NOMO-1 treated with DMSO at 0.1 percent for 48 hours (cell line): ENCODE data around the gene TSPEAR.

Source experiments
- DNase-seq: peaks from one replicate; lab custom pipeline; 2025; ENCODE audit not compliant: unreplicated experiment; lab: John Stamatoyannopoulos, UW

Gene TSPEAR

GRCh38 chr21:44475266-44475845, 236.0 kb downstream of the TSPEAR start:
- no peak for DNase-seq

GRCh38 chr21:44473915-44474555, 237.3 kb downstream of the TSPEAR start:
- DNase-seq, result no peak

GRCh38 chr21:44471996-44472395, 239.4 kb downstream of the TSPEAR start:
- DNase-seq, result no peak

- DNase-seq, result no peak
Measured at GRCh38 chr21:44471341-44471740, 240.0 kb downstream of the TSPEAR start.

- DNase-seq, result no peak
Measured at GRCh38 chr21:44467859-44468195, 243.5 kb downstream of the TSPEAR start.

GRCh38 chr21:44466996-44467858, 244.1 kb downstream of the TSPEAR start:
- no peak for DNase-seq

- no peak for DNase-seq
Measured at GRCh38 chr21:44466351-44466954, 244.9 kb downstream of the TSPEAR start.

- DNase-seq, result no peak
Measured at GRCh38 chr21:44464351-44464750, 247.0 kb downstream of the TSPEAR start.

GRCh38 chr21:44463724-44464123, 247.6 kb downstream of the TSPEAR start:
- DNase-seq, result no peak

- no peak for DNase-seq
Measured at GRCh38 chr21:44462834-44463200, 248.6 kb downstream of the TSPEAR start.

GRCh38 chr21:44462086-44462833, 249.1 kb downstream of the TSPEAR start:
- DNase-seq, result no peak

GRCh38 chr21:44461464-44462001, 249.8 kb downstream of the TSPEAR start:
- no peak for DNase-seq

GRCh38 chr21:44461005-44461404, 250.4 kb downstream of the TSPEAR start:
- DNase-seq, result no peak

- DNase-seq, result no peak
Measured at GRCh38 chr21:44460441-44460755, 251.0 kb downstream of the TSPEAR start.

GRCh38 chr21:44459712-44460440, 251.5 kb downstream of the TSPEAR start:
- no peak for DNase-seq

GRCh38 chr21:44458971-44459711, 252.2 kb downstream of the TSPEAR start:
- DNase-seq, result no peak

GRCh38 chr21:44456915-44457736, 254.2 kb downstream of the TSPEAR start:
- DNase-seq, result no peak

GRCh38 chr21:44456214-44456914, 255.0 kb downstream of the TSPEAR start:
- no peak for DNase-seq
